WERI-Rb-1 (cell line): ENCODE data around the gene CDC37.
A peak's percentile ranks its signal among the peaks of the same experiment; 100 is the strongest.

Source experiments
- DNase-seq: peaks from one replicate; pipeline ENCODE4 v3.0.0-alpha.2; 2020
- H3K27ac ChIP-seq: fragments of 250-450 bp; sonication (Bioruptor Pico); 2 replicates; pipeline ENCODE4 v1.5.1; 2020; ENCODE audit warnings: mild to moderate bottlenecking, moderate library complexity
- H3K27me3 ChIP-seq: fragments of 250-450 bp; sonication (Bioruptor Pico); 2 replicates; pipeline ENCODE4 v1.5.1; 2021; ENCODE audit warnings: mild to moderate bottlenecking, low read depth, moderate library complexity; ENCODE audit not compliant: insufficient read depth, severe bottlenecking
- H3K36me3 ChIP-seq: fragments of 250-450 bp; sonication (Bioruptor Pico); 2 replicates; pipeline ENCODE4 v1.5.1; 2020; ENCODE audit warnings: mild to moderate bottlenecking, moderate library complexity
- H3K4me3 ChIP-seq: 2 replicates; pipeline ENCODE4 v1.5.1; 2011; ENCODE audit warnings: low read depth, mild to moderate bottlenecking, control low read depth, low read length
- H3K9me3 ChIP-seq: fragments of 250-450 bp; sonication (Bioruptor Pico); 2 replicates; pipeline ENCODE4 v1.5.1; 2021; ENCODE audit warnings: mild to moderate bottlenecking, moderate library complexity; ENCODE audit not compliant: severe bottlenecking
- CTCF ChIP-seq: IDR thresholded peaks from 2 replicates; pipeline ENCODE4 v1.5.1; 2011; ENCODE audit warnings: low read depth, mild to moderate bottlenecking, control low read depth, inconsistent platforms, low read length

Gene CDC37

GRCh38 chr19:10418485-10419199 lies 15.3 kb upstream of the CDC37 start:
- Histone ChIP-seq H3K9me3 (peaks cover 9% of the 10 kb centered on the region), H3K4me3 (peak overlapping the region; percentile 59), H3K27ac (no peak overlapping the region), H3K27me3 (no peaks in the 10 kb centered on the region), H3K36me3 (no peaks in the 10 kb centered on the region)
- DNase-seq = peak; percentile 45
- TF ChIP-seq CTCF = no peak

- no peak for TF ChIP-seq CTCF
- no peaks in the 10 kb centered on the region for H3K36me3 ChIP-seq
- no peak overlapping the region; the same call in none of the 2 replicates for H3K4me3 ChIP-seq
- peak overlapping the region; percentile 2; the same call in 1 of the 2 replicates for H3K27ac ChIP-seq
- H3K9me3 ChIP-seq = peaks cover 9% of the 10 kb centered on the region
- no peaks in the 10 kb centered on the region for H3K27me3 ChIP-seq
- no peak for DNase-seq
Measured at GRCh38 chr19:10418235-10418484, 14.8 kb upstream of the CDC37 start.

GRCh38 chr19:10417541-10418234 lies 14.3 kb upstream of the CDC37 start:
- DNase-seq = no peak
- TF ChIP-seq CTCF = no peak
- Histone ChIP-seq H3K27me3 (no peaks in the 10 kb centered on the region), H3K4me3 (no peak overlapping the region; the same call in 1 of the 2 replicates), H3K9me3 (peaks cover 9% of the 10 kb centered on the region), H3K36me3 (no peaks in the 10 kb centered on the region), H3K27ac (peak overlapping the region; percentile 2; the same call in 1 of the 2 replicates)

GRCh38 chr19:10416380-10417257 lies 13.3 kb upstream of the CDC37 start:
- H3K4me3 ChIP-seq = peak overlapping the region; percentile 52
- peak overlapping the region; percentile 49 for H3K27ac ChIP-seq
- no peaks in the 10 kb centered on the region for H3K27me3 ChIP-seq
- TF ChIP-seq CTCF = peak; percentile 87
- peaks cover 9% of the 10 kb centered on the region for H3K9me3 ChIP-seq
- H3K36me3 ChIP-seq = no peaks in the 10 kb centered on the region
- peak; percentile 87 for DNase-seq

- H3K36me3 ChIP-seq = no peaks in the 10 kb centered on the region
- DNase-seq = no peak
- no peaks in the 10 kb centered on the region for H3K27me3 ChIP-seq
- peaks cover 9% of the 10 kb centered on the region for H3K9me3 ChIP-seq
- H3K27ac ChIP-seq = peak overlapping the region; percentile 49
- H3K4me3 ChIP-seq = peak overlapping the region; percentile 52
- no peak for TF ChIP-seq CTCF
Measured at GRCh38 chr19:10416083-10416379, 12.7 kb upstream of the CDC37 start.
